ENCODE data around the gene SNX5.

DNA sequence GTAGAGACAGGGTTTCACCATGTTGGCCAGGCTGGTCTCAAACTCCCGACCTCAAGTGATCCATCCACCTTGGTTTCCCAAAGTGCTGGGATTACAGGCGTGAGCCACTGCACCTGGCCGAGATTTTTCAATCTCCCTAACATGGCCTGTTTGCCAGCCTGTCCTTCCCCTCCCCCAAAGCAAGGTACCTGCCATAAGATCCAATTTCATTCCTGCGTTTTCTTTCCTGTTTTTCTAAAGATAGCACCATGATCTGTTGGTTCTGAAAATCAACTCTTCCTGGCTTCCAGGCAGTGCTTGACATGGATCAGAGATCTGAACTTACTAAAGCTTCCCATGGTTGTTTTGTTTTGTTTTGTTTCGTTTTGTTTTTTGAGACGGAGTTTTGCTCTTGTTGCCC, 7.7 kb upstream of the SNX5 start:
- TF ChIP-seq ZBTB7A (IDR thresholded peaks at IDR 0.05; ENCODE audit: low read depth) (no peak), CREB1 (IDR thresholded peaks at IDR 0.05; ENCODE audit: low read depth) (no peak), FOXM1 (IDR thresholded peaks at IDR 0.05; ENCODE audit: borderline replicate concordance, low read depth) (no peak), EP300 (IDR thresholded peaks at IDR 0.05; ENCODE audit: borderline replicate concordance) (no peak), EGR1 (IDR thresholded peaks at IDR 0.05) (no peak), TAF1 (IDR thresholded peaks at IDR 0.05; ENCODE audit: low read depth) (no peak), CEBPB (IDR thresholded peaks at IDR 0.05) (no peak), YY1 (IDR thresholded peaks at IDR 0.05; ENCODE audit: low read depth) (no peak)
- TF ChIP-seq, protein P1, sequence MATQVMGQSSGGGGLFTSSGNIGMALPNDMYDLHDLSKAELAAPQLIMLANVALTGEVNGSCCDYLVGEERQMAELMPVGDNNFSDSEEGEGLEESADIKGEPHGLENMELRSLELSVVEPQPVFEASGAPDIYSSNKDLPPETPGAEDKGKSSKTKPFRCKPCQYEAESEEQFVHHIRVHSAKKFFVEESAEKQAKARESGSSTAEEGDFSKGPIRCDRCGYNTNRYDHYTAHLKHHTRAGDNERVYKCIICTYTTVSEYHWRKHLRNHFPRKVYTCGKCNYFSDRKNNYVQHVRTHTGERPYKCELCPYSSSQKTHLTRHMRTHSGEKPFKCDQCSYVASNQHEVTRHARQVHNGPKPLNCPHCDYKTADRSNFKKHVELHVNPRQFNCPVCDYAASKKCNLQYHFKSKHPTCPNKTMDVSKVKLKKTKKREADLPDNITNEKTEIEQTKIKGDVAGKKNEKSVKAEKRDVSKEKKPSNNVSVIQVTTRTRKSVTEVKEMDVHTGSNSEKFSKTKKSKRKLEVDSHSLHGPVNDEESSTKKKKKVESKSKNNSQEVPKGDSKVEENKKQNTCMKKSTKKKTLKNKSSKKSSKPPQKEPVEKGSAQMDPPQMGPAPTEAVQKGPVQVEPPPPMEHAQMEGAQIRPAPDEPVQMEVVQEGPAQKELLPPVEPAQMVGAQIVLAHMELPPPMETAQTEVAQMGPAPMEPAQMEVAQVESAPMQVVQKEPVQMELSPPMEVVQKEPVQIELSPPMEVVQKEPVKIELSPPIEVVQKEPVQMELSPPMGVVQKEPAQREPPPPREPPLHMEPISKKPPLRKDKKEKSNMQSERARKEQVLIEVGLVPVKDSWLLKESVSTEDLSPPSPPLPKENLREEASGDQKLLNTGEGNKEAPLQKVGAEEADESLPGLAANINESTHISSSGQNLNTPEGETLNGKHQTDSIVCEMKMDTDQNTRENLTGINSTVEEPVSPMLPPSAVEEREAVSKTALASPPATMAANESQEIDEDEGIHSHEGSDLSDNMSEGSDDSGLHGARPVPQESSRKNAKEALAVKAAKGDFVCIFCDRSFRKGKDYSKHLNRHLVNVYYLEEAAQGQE (IDR thresholded peaks at IDR 0.05; ENCODE audit: low read depth) = no peak
- TF ChIP-seq, protein P2, sequence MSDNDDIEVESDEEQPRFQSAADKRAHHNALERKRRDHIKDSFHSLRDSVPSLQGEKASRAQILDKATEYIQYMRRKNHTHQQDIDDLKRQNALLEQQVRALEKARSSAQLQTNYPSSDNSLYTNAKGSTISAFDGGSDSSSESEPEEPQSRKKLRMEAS (IDR thresholded peaks at IDR 0.05) = no peak
